RPMI8226 (cell line): ENCODE results near the gene RMI2.
A peak's percentile ranks its signal among the peaks of the same experiment; 100 is the strongest.
"Not testable (repeated sequence)": the region's sequence is repeated elsewhere in the genome, so short reads cannot be mapped to it uniquely, and the experiment has no call there.

Experiments
- DNase-seq: peaks from one replicate; pipeline ENCODE4 v3.0.0-alpha.2; 2015

Gene RMI2

GRCh38 chr16:11356573-11357331 is 11.5 kb downstream of the RMI2 start:
- peak; percentile 71 for DNase-seq

- DNase-seq = no peak
Observed at GRCh38 chr16:11358531-11358930, 13.3 kb downstream of the RMI2 start.

- DNase-seq = no peak
Observed at GRCh38 chr16:11359370-11359769, 14.1 kb downstream of the RMI2 start.

GRCh38 chr16:11360641-11361373 is 15.5 kb downstream of the RMI2 start:
- DNase-seq = no peak

GRCh38 chr16:11361701-11362451 is 16.6 kb downstream of the RMI2 start:
- DNase-seq = peak; percentile 71

GRCh38 chr16:11363927-11364258 is 18.6 kb downstream of the RMI2 start:
- no peak for DNase-seq

GRCh38 chr16:11367483-11367906 is 22.2 kb downstream of the RMI2 start:
- no peak for DNase-seq

GRCh38 chr16:11370084-11370931 is 25.0 kb downstream of the RMI2 start:
- peak; percentile 50 for DNase-seq

- DNase-seq = not testable (repeated sequence)
Observed at GRCh38 chr16:11370932-11371279, 25.6 kb downstream of the RMI2 start.

- no peak for DNase-seq
Observed at GRCh38 chr16:11372073-11372828, 27.0 kb downstream of the RMI2 start.

GRCh38 chr16:11372829-11373306 is 27.6 kb downstream of the RMI2 start:
- no peak for DNase-seq

- no peak for DNase-seq
Observed at GRCh38 chr16:11374255-11374654, 29.0 kb downstream of the RMI2 start.

- no peak for DNase-seq
Observed at GRCh38 chr16:11377154-11377553, 31.9 kb downstream of the RMI2 start.

GRCh38 chr16:11378951-11379350 is 33.7 kb downstream of the RMI2 start:
- DNase-seq = not testable (repeated sequence)

GRCh38 chr16:11379420-11379819 is 34.2 kb downstream of the RMI2 start:
- no peak for DNase-seq

- DNase-seq = no peak
Observed at GRCh38 chr16:11380836-11381235, 35.6 kb downstream of the RMI2 start.

GRCh38 chr16:11383481-11384183 is 38.4 kb downstream of the RMI2 start:
- no peak for DNase-seq

- no peak for DNase-seq
Observed at GRCh38 chr16:11384184-11384955, 39.1 kb downstream of the RMI2 start.

- no peak for DNase-seq
Observed at GRCh38 chr16:11384956-11385586, 39.8 kb downstream of the RMI2 start.
